Activated naive CD4-positive, alpha-beta T cell treated with anti-CD3 and anti-CD28 coated beads, Interleukin-2, amount 10 ng/mL, durations not matched to agents 7 days and 5 days (primary cell): ENCODE data around the gene RMI2.

Experiments
- CTCF ChIA-PET: fragments of 350-600 bp; sonication (Branson Sonifier 250); formaldehyde crosslinking; loops from one replicate; lab custom pipeline; 2021; ENCODE audit warnings: antibody characterized with exemption; lab: Charles Lee
- DNase-seq: peaks from one replicate; pipeline ENCODE4 v3.0.0-alpha.2; 2020
- H3K27ac Mint-ChIP-seq: one replicate; pipeline ENCODE4 v1.8.0; 2021; ENCODE audit warnings: mild to moderate bottlenecking, moderate library complexity, mixed read lengths
- H3K27me3 Mint-ChIP-seq: one replicate; pipeline ENCODE4 v1.8.0; 2021; ENCODE audit warnings: mild to moderate bottlenecking, mixed read lengths
- H3K36me3 Mint-ChIP-seq: one replicate; pipeline ENCODE4 v1.8.0; 2021; ENCODE audit warnings: mixed read lengths
- H3K4me1 Mint-ChIP-seq: one replicate; pipeline ENCODE4 v1.8.0; 2021; ENCODE audit warnings: mixed read lengths
- H3K4me3 Mint-ChIP-seq: one replicate; pipeline ENCODE4 v1.8.0; 2021; ENCODE audit warnings: mild to moderate bottlenecking, moderate library complexity, mixed read lengths
- H3K9me3 Mint-ChIP-seq: one replicate; pipeline ENCODE4 v1.8.0; 2021; ENCODE audit warnings: mixed read lengths

Gene RMI2

GRCh38 chr16:11393861-11394592 lies 48.8 kb downstream of the RMI2 start:
- peaks cover 5% of the 10 kb centered on the region for H3K4me1 Mint-ChIP-seq
- H3K27me3 Mint-ChIP-seq, result peaks cover 35% of the 10 kb centered on the region
- no peak overlapping the region for H3K27ac Mint-ChIP-seq
- no peaks in the 10 kb centered on the region for H3K36me3 Mint-ChIP-seq
- CTCF ChIA-PET, result interaction anchor here (1.2 to 1.3 kb wide), 2 partner anchors 320 to 430 kb away, joined by 3 read pairs; no protein-coding TSS in a partner anchor
- H3K9me3 Mint-ChIP-seq, result no peaks in the 10 kb centered on the region
- no peak for DNase-seq
- H3K4me3 Mint-ChIP-seq, result no peak overlapping the region

- Mint-ChIP-seq H3K36me3 (no peaks in the 10 kb centered on the region), H3K4me1 (peaks cover 3% of the 10 kb centered on the region), H3K27ac (no peak overlapping the region), H3K27me3 (peaks cover 38% of the 10 kb centered on the region), H3K9me3 (no peaks in the 10 kb centered on the region), H3K4me3 (no peak overlapping the region)
- CTCF ChIA-PET, result interaction anchor here (1.0 to 1.3 kb wide), 4 partner anchors 11 to 431 kb away, joined by 3 read pairs; no protein-coding TSS in a partner anchor
- no peak for DNase-seq
Observed at GRCh38 chr16:11394593-11394960, 49.3 kb downstream of the RMI2 start.

- no peak for DNase-seq
- no peaks in the 10 kb centered on the region for H3K9me3 Mint-ChIP-seq
- H3K27me3 Mint-ChIP-seq, result peaks cover 44% of the 10 kb centered on the region
- H3K36me3 Mint-ChIP-seq, result no peaks in the 10 kb centered on the region
- CTCF ChIA-PET, result interaction anchor here (0.6 to 3.2 kb wide), 25 partner anchors 8 to 669 kb away, joined by 3 to 35 read pairs (median 4); no protein-coding TSS in a partner anchor
- no peak overlapping the region for H3K27ac Mint-ChIP-seq
- no peaks in the 10 kb centered on the region for H3K4me1 Mint-ChIP-seq
- H3K4me3 Mint-ChIP-seq, result no peak overlapping the region
Observed at GRCh38 chr16:11395008-11395948, 50.0 kb downstream of the RMI2 start.

GRCh38 chr16:11395949-11396240 lies 50.6 kb downstream of the RMI2 start:
- no peaks in the 10 kb centered on the region for H3K4me1 Mint-ChIP-seq
- H3K27me3 Mint-ChIP-seq, result peaks cover 44% of the 10 kb centered on the region
- H3K27ac Mint-ChIP-seq, result no peak overlapping the region
- CTCF ChIA-PET, result interaction anchor here (0.6 to 3.2 kb wide), 23 partner anchors 8 to 672 kb away, joined by 3 to 35 read pairs (median 5); no protein-coding TSS in a partner anchor
- no peaks in the 10 kb centered on the region for H3K9me3 Mint-ChIP-seq
- DNase-seq, result no peak
- no peaks in the 10 kb centered on the region for H3K36me3 Mint-ChIP-seq
- H3K4me3 Mint-ChIP-seq, result no peak overlapping the region

GRCh38 chr16:11396241-11397048 lies 51.2 kb downstream of the RMI2 start:
- Mint-ChIP-seq H3K27ac (no peak overlapping the region), H3K36me3 (no peaks in the 10 kb centered on the region), H3K27me3 (peaks cover 48% of the 10 kb centered on the region)

GRCh38 chr16:11398136-11398535 lies 52.9 kb downstream of the RMI2 start:
- H3K27ac Mint-ChIP-seq, result no peak overlapping the region
- no peaks in the 10 kb centered on the region for H3K9me3 Mint-ChIP-seq
- peaks cover 57% of the 10 kb centered on the region for H3K27me3 Mint-ChIP-seq
- no peak for DNase-seq
- no peaks in the 10 kb centered on the region for H3K4me1 Mint-ChIP-seq
- H3K36me3 Mint-ChIP-seq, result no peaks in the 10 kb centered on the region
- CTCF ChIA-PET, result interaction anchor here (0.6 to 3.2 kb wide), 4 partner anchors 9 to 434 kb away, joined by 3 to 9 read pairs (median 6); no protein-coding TSS in a partner anchor
- no peak overlapping the region for H3K4me3 Mint-ChIP-seq

More at GRCh38 chr16:11396241-11397048, 51.2 kb downstream of the RMI2 start:
- H3K4me3 Mint-ChIP-seq, result no peak overlapping the region
- no peaks in the 10 kb centered on the region for H3K9me3 Mint-ChIP-seq
- no peaks in the 10 kb centered on the region for H3K4me1 Mint-ChIP-seq
- CTCF ChIA-PET, result interaction anchor here (0.6 to 3.2 kb wide), 28 partner anchors 9 to 672 kb away, joined by 3 to 35 read pairs (median 4); no protein-coding TSS in a partner anchor
- peak; percentile 76 for DNase-seq

- CTCF ChIA-PET, result interaction anchor here (0.6 to 2.5 kb wide), 5 partner anchors 8 to 435 kb away, joined by 3 to 7 read pairs (median 5); no protein-coding TSS in a partner anchor
Observed at GRCh38 chr16:11398851-11399250, 53.6 kb downstream of the RMI2 start.

GRCh38 chr16:11399261-11399831 lies 54.1 kb downstream of the RMI2 start:
- no peaks in the 10 kb centered on the region for H3K4me1 Mint-ChIP-seq
- DNase-seq, result no peak
- H3K9me3 Mint-ChIP-seq, result no peaks in the 10 kb centered on the region
- H3K27me3 Mint-ChIP-seq, result peaks cover 64% of the 10 kb centered on the region
- no peak overlapping the region for H3K4me3 Mint-ChIP-seq
- no peaks in the 10 kb centered on the region for H3K36me3 Mint-ChIP-seq
- no peak overlapping the region for H3K27ac Mint-ChIP-seq
- CTCF ChIA-PET, result interaction anchor here (0.7 to 2.5 kb wide), 5 partner anchors 13 to 435 kb away, joined by 3 to 7 read pairs (median 5); no protein-coding TSS in a partner anchor

More at GRCh38 chr16:11398851-11399250, 53.6 kb downstream of the RMI2 start:
- no peak for DNase-seq
- H3K27me3 Mint-ChIP-seq, result peaks cover 60% of the 10 kb centered on the region
- no peaks in the 10 kb centered on the region for H3K36me3 Mint-ChIP-seq
- H3K4me1 Mint-ChIP-seq, result no peaks in the 10 kb centered on the region
- H3K4me3 Mint-ChIP-seq, result no peak overlapping the region
- H3K9me3 Mint-ChIP-seq, result no peaks in the 10 kb centered on the region
- no peak overlapping the region for H3K27ac Mint-ChIP-seq

- Mint-ChIP-seq H3K9me3 (no peaks in the 10 kb centered on the region), H3K27ac (no peak overlapping the region), H3K36me3 (no peaks in the 10 kb centered on the region), H3K27me3 (peaks cover 64% of the 10 kb centered on the region), H3K4me3 (no peak overlapping the region), H3K4me1 (no peaks in the 10 kb centered on the region)
- peak; percentile 8 for DNase-seq
- CTCF ChIA-PET, result interaction anchor here (1.2 to 2.5 kb wide), 3 partner anchors 243 to 436 kb away, joined by 3 to 7 read pairs (median 7); no protein-coding TSS in a partner anchor
Observed at GRCh38 chr16:11400076-11400475, 54.8 kb downstream of the RMI2 start.
